DOHH2 (cell line): ENCODE results near the gene TSC22D1.

Experiments used
- H3F3A ChIP-seq: fragments of 200-600 bp; sonication (generic), shearing (Covaris generic); 2 replicates; pipeline ENCODE4 v1.6.0; 2016; ENCODE audit warnings: antibody characterized with exemption, mild to moderate bottlenecking; ENCODE audit not compliant: control insufficient read depth, insufficient read depth
- H3K27ac ChIP-seq: fragments of 200-600 bp; sonication (generic); 2 replicates; pipeline ENCODE4 v1.5.1; 2014; ENCODE audit warnings: low read depth, mild to moderate bottlenecking, low read length, moderate library complexity
- H3K27me3 ChIP-seq: fragments of 200-600 bp; sonication (generic); 2 replicates; pipeline ENCODE4 v1.6.1; 2014; ENCODE audit warnings: mild to moderate bottlenecking, low read length, mixed read lengths; ENCODE audit not compliant: control insufficient read depth
- H3K36me3 ChIP-seq: fragments of 200-600 bp; sonication (generic); 2 replicates; pipeline ENCODE4 v1.6.1; 2014; ENCODE audit warnings: mild to moderate bottlenecking, low read length, moderate library complexity, mixed read lengths; ENCODE audit not compliant: control insufficient read depth
- H3K4me1 ChIP-seq: fragments of 200-600 bp; sonication (generic); 2 replicates; pipeline ENCODE4 v1.6.1; 2014; ENCODE audit warnings: mild to moderate bottlenecking, low read length, mixed read lengths; ENCODE audit not compliant: control insufficient read depth
- H3K4me2 ChIP-seq: fragments of 200-600 bp; sonication (generic); 2 replicates; pipeline ENCODE4 v1.6.0; 2014; ENCODE audit warnings: mild to moderate bottlenecking, low read length, moderate library complexity
- H3K4me3 ChIP-seq: fragments of 200-600 bp; sonication (generic); 2 replicates; pipeline ENCODE4 v1.5.1; 2014; ENCODE audit warnings: mild to moderate bottlenecking, low read length, mixed read lengths
- H3K79me2 ChIP-seq: fragments of 200-600 bp; sonication (generic); 2 replicates; pipeline ENCODE4 v1.6.1; 2014; ENCODE audit warnings: mild to moderate bottlenecking, low read length, mixed read lengths; ENCODE audit not compliant: control insufficient read depth
- H3K9me2 ChIP-seq: fragments of 200-600 bp; sonication (generic); replicated peaks from 2 replicates; pipeline ENCODE4 v1.6.1; 2014; ENCODE audit warnings: mild to moderate bottlenecking, low read length, mixed read lengths; ENCODE audit not compliant: control insufficient read depth
- H3K9me3 ChIP-seq: fragments of 200-600 bp; sonication (generic); 2 replicates; pipeline ENCODE4 v1.6.1; 2014; ENCODE audit warnings: antibody characterized with exemption, low read length, mixed read lengths; ENCODE audit not compliant: control insufficient read depth, insufficient read depth
- H4K20me1 ChIP-seq: fragments of 200-600 bp; sonication (generic); 2 replicates; pipeline ENCODE4 v1.6.0; 2014; ENCODE audit warnings: low read depth, mild to moderate bottlenecking, antibody characterized with exemption, low read length, moderate library complexity; ENCODE audit not compliant: control insufficient read depth, insufficient read depth
- CTCF ChIP-seq: fragments of 200-600 bp; sonication (generic); IDR thresholded peaks from one replicate; pipeline ENCODE4 v1.5.1; 2014; ENCODE audit warnings: antibody characterized with exemption, mild to moderate bottlenecking, low read depth, low read length; ENCODE audit not compliant: poor library complexity, severe bottlenecking
- EZH2phosphoT487 ChIP-seq: fragments of 200-600 bp; sonication (generic); IDR thresholded peaks from 2 replicates; pipeline ENCODE4 v1.6.1; 2017; ENCODE audit warnings: borderline replicate concordance, mild to moderate bottlenecking, antibody characterized with exemption, low read length, moderate library complexity, mixed read lengths

Gene TSC22D1

GRCh38 chr13:44453069-44453468, 123.1 kb downstream of the TSC22D1 start:
- Histone ChIP-seq H3F3A (no peaks in the 10 kb centered on the region), H4K20me1 (no peaks in the 10 kb centered on the region), H3K4me1 (peaks cover 4% of the 10 kb centered on the region), H3K36me3 (no peaks in the 10 kb centered on the region), H3K27me3 (no peaks in the 10 kb centered on the region), H3K9me2 (no peaks in the 10 kb centered on the region), H3K4me3 (no peak overlapping the region), H3K79me2 (no peaks in the 10 kb centered on the region), H3K27ac (no peak overlapping the region), H3K9me3 (no peaks in the 10 kb centered on the region), H3K4me2 (no peak overlapping the region)
- TF ChIP-seq CTCF (no peak), EZH2phosphoT487 (no peak)

GRCh38 chr13:44452418-44452817, 123.7 kb downstream of the TSC22D1 start:
- Histone ChIP-seq H4K20me1 (no peaks in the 10 kb centered on the region), H3K27ac (no peak overlapping the region), H3K27me3 (no peaks in the 10 kb centered on the region), H3K4me3 (no peak overlapping the region), H3F3A (no peaks in the 10 kb centered on the region), H3K36me3 (no peaks in the 10 kb centered on the region), H3K4me1 (peaks cover 9% of the 10 kb centered on the region), H3K9me3 (no peaks in the 10 kb centered on the region), H3K4me2 (no peak overlapping the region), H3K9me2 (no peaks in the 10 kb centered on the region), H3K79me2 (no peaks in the 10 kb centered on the region)
- no peak for TF ChIP-seq EZH2phosphoT487
- no peak for TF ChIP-seq CTCF

GRCh38 chr13:44451651-44452050, 124.5 kb downstream of the TSC22D1 start:
- Histone ChIP-seq H3K9me2 (no peaks in the 10 kb centered on the region), H3K9me3 (no peaks in the 10 kb centered on the region), H3K4me1 (peaks cover 13% of the 10 kb centered on the region), H3K27ac (no peak overlapping the region), H3K79me2 (no peaks in the 10 kb centered on the region), H3K4me3 (no peak overlapping the region), H3F3A (no peaks in the 10 kb centered on the region), H3K4me2 (no peak overlapping the region), H4K20me1 (no peaks in the 10 kb centered on the region), H3K36me3 (no peaks in the 10 kb centered on the region), H3K27me3 (no peaks in the 10 kb centered on the region)
- no peak for TF ChIP-seq EZH2phosphoT487
- no peak for TF ChIP-seq CTCF

GRCh38 chr13:44451126-44451525, 125.0 kb downstream of the TSC22D1 start:
- Histone ChIP-seq H3F3A (no peaks in the 10 kb centered on the region), H3K27me3 (no peaks in the 10 kb centered on the region), H3K4me3 (no peak overlapping the region), H3K27ac (no peak overlapping the region), H3K9me2 (no peaks in the 10 kb centered on the region), H3K79me2 (no peaks in the 10 kb centered on the region), H3K9me3 (0 out of 2 replicates have a peak, but pooled peaks cover 2% of the 10 kb centered on the region), H4K20me1 (no peaks in the 10 kb centered on the region), H3K4me1 (peaks cover 18% of the 10 kb centered on the region), H3K36me3 (no peaks in the 10 kb centered on the region), H3K4me2 (no peak overlapping the region)
- TF ChIP-seq EZH2phosphoT487: no peak
- TF ChIP-seq CTCF: no peak
